ENCODE data around the gene ADAMTS17.

DNA sequence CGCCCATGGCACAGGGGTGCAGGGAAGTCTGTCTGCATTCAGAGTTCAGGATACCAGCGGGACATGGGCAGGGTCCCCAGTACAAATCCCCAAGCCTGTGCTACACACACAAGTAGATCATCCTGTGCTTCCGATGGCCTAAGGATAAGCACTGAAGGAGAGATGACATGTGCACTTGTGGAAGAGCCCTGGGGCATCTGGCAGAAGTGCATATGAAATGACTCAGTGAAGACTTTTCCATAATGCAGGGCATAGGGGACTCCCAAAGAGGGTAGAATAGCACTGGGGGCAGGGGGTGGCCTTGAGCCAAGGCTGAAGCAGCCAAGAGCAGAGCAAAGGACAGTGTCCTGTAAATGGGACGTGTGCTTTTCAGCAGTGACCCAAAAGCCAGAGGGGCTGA lies 22.9 kb downstream of the ADAMTS17 start:
- no peak for TF ChIP-seq ZNF274 (IDR thresholded peaks at IDR 0.05; ENCODE audit: low read depth, low read length)
- no peak for TF ChIP-seq YY1 (IDR thresholded peaks at IDR 0.05; ENCODE audit: insufficient read depth, insufficient read length)
- no peak for TF ChIP-seq SUZ12 (IDR thresholded peaks at IDR 0.05; ENCODE audit: extremely low read depth, insufficient read depth, insufficient read length)
